Fibroblast of the aortic adventitia (primary cell): ENCODE measurements around the gene ANO9. TPM values are rescaled to one million over a fixed set of nuclear protein-coding genes. Genes with fewer than 3 reads are reported as not detected.
"Not testable (repeated sequence)": the region's sequence is repeated elsewhere in the genome, so short reads cannot be mapped to it uniquely, and the experiment has no call there.

Experiments used
- DNase-seq: peaks from one replicate; pipeline ENCODE4 v3.0.0-alpha.2; 2010; ENCODE audit warnings: low read depth
- H3K4me3 ChIP-seq: 2 replicates; pipeline ENCODE4 v1.5.1; 2011; ENCODE audit warnings: low read depth, mild to moderate bottlenecking, control low read depth, low read length, moderate library complexity
- total RNA-seq: library from RNA; depleted of rRNA; stranded (reverse); fragments of >200 nt; gene quantifications from 2 replicates; pipeline ENCODE4 v1.2.3, GENCODE V29; 2012; ENCODE audit warnings: low replicate concordance
- TF ChIP-seq, protein P1 (sequence below): IDR thresholded peaks from 2 replicates; pipeline ENCODE4 v1.5.1; 2011; ENCODE audit warnings: mild to moderate bottlenecking, low read length, control low read depth, inconsistent platforms; ENCODE audit not compliant: insufficient read depth

ANO9 gene
- total RNA-seq, 1 donor, result not detected

DNA sequence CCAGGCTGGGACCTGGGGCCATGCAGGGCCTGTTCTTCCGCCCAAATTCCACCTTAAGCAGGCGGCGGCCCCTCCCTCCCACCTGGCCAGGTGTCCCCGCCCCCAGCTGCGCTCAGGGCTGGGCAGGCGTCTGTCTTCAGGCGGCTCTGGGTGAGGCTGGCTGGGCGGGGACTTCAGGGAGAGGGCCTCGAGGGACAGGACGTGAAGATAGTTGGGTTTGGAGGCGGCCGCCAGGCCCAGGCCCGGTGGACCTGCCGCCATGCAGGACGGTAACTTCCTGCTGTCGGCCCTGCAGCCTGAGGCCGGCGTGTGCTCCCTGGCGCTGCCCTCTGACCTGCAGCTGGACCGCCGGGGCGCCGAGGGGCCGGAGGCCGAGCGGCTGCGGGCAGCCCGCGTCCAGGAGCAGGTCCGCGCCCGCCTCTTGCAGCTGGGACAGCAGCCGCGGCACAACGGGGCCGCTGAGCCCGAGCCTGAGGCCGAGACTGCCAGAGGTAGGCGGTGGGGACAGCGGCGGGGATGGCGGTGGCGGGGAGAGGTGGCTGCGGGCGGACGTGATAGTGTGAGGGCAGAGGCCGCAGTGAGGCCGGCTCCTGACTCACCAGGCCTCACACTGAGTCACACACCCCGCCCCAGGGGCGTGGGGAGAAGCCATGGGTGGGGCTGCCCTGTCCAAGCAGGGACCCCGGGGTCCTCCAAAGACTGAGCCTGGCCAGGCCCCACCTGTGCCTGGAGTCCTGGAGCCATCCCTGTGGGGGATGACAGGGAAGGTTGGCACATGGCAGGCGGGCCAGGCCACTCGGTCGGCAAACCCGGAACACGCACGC lies 47.6 kb downstream of the ANO9 start, which contains the start of gene PKP3:
Gene PKP3 (plus strand): TSS at position 176 of the 824 bp plus-strand sequence. CDS start 84 bp downstream, at position 260.
- TF ChIP-seq, protein P1, sequence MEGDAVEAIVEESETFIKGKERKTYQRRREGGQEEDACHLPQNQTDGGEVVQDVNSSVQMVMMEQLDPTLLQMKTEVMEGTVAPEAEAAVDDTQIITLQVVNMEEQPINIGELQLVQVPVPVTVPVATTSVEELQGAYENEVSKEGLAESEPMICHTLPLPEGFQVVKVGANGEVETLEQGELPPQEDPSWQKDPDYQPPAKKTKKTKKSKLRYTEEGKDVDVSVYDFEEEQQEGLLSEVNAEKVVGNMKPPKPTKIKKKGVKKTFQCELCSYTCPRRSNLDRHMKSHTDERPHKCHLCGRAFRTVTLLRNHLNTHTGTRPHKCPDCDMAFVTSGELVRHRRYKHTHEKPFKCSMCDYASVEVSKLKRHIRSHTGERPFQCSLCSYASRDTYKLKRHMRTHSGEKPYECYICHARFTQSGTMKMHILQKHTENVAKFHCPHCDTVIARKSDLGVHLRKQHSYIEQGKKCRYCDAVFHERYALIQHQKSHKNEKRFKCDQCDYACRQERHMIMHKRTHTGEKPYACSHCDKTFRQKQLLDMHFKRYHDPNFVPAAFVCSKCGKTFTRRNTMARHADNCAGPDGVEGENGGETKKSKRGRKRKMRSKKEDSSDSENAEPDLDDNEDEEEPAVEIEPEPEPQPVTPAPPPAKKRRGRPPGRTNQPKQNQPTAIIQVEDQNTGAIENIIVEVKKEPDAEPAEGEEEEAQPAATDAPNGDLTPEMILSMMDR, result no peak
- DNase-seq, result peak; percentile 41
- H3K4me3 ChIP-seq, result no peak within 1 kb of the TSS

DNA sequence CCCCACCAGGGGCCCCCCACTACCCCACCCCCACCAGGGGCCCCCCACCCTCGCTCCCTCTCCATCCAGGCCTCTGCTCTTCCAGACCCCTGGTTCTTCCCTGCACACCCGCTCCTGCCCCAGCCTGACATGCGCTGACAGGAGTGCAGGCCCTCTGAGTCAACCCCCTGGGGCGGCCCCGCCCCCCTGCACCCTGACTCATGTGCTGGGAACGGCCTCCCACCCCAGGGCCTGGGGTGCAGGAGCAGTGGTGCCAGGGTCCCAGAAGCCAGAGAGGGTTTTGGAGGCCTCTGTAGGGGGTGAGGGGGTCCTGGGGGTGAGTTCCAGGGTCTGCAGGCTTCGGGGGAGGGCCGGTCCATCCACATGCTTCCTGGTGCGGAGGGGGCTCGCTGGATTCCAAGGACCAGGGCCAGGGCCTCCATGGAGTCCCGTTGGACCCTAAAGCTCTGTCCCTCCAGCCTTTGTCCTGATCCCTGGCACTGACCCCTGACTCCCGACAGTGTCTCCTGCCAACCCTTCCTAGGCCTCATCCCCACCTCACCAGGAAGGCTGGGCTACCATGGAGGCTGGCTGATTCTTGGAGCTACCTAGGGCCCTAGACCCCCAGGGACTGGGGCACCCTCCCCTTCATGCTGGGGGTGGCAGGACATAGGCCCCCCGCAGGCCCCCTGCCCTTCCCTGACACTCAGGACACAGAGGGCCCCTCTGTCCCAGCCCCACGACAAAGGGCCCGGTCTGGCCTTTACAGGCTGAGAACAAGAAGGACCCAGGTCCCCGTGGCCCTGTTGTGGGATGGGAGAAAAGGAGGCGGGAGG lies 48.4 kb downstream of the ANO9 start:
- TF ChIP-seq, protein P1, result no peak
- DNase-seq, result peak; percentile 70
- H3K4me3 ChIP-seq, result no peak overlapping the region

DNA sequence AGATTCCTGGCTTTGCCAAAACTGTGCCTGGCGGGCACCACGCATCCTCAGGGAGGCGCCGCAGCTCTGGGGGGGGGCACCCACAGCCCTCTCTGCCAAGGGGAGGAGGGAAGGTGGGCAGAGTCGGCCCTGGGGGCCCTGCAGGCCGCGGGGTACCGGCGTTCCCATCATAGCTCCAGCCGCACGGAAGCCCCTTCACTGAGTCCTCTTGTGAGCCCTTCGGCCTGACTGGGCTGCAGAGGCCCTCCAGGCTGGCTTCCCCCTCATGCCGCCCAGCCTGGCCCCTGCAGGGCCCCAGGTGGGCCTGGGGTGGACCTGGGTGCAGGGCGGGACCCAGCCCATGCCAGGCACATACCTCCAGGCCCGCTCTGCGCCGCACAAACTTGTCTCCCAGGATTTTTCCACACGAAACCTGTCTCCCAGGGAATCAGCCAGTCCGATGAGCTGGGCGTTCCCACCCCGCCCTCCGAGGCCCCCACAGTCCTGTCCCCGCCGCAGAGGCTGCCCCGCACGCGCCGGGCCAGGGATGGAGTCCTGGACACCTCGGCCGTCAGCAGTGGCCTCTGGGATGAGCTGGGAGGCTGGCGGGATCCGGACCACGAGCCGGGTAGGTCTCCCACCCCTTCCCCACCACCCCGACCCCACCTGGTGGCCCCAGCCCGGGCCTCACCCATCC lies 49.6 kb downstream of the ANO9 start:
- TF ChIP-seq, protein P1, result no peak
- DNase-seq, result no peak
- H3K4me3 ChIP-seq, result no peak overlapping the region

DNA sequence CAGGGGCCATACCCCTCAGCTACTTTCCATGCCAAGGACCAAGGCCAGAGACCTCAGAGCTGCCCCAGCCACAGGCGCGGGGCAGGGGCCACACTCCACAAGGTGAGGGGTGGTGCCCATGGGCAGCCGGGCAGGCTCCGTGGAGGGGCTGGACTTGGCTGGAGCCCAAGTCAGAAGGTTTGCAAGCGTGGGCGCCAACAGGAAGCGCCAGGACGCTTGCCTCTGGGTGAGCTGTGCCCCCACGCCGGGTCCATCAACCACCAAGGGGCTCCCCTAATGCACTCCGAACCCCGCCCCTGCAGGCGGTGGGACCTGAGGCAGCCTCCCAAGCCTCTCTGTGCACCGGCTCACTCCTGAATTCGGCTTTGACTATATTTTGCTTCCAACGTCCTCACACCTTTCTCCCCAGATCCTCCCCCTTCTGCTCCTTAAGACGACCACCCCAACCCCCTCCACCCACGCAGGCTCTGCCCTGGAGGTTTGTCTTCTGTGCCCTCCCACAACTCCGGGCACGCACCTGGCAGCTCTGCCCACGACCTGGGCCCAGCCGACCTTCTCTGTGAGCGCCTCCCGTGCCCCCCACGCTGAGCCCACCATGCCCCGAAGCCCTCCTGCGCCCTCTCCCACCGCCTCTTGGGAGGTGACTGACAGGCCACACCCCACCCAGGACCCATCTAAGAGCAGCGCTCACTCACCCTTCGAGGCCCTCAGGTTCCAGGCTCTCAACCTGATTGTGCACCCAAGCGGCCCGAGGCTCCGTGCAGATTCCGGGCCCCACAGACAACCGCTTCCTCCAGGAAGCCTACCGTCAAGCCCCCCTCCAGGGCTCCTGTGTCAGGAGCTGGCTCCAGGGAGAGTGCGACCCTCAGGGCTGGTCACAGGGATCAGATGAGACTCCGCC lies 50.4 kb downstream of the ANO9 start:
- TF ChIP-seq, protein P1, result no peak
- H3K4me3 ChIP-seq, result no peak overlapping the region
- DNase-seq, result no peak

DNA sequence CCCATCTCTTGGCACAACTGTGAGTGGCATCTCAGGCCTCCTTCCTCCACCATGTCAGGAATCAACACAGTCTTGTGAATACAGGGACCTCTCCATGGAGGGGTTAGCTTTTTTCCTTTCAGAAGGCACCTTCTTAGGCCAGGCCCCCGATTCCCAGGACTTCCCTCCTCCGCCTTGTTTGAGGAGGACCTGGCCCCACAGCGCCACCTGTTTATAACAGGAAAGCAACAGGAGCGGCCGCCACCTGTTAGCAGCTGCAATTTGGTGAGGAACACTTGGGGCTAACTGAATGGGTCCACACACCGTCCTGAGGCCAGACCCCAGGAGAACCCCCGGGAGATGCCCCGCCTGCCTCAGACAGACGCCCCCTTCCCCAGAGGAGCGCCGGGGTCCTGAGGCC lies 51.6 kb downstream of the ANO9 start:
- no peak overlapping the region for H3K4me3 ChIP-seq
- TF ChIP-seq, protein P1, result no peak
- DNase-seq, result no peak

DNA sequence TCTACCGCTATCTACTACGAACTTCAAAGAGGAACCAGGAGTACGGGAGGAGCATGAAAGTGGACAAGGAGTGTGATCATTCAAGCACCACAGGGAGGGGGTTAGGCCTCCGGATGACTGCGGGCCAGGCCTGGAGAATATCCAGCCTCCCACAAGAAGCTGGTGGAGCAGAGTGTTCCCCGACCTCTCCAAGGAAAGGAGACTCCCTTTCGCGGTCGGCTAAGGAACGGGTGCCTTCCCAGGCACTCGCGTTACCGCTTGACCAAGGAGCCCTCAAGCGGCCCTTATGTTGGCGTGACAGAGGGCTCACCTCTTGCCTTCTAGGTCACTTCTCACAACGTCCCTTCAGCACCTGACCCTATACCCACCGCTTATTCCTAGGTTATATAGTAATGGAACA lies 52.4 kb downstream of the ANO9 start:
- not testable (repeated sequence) for DNase-seq, H3K4me3 ChIP-seq
